ENCODE results near the gene RIMKLA.
A peak's percentile ranks its signal among the peaks of the same experiment; 100 is the strongest.

RIMKLA gene

DNA sequence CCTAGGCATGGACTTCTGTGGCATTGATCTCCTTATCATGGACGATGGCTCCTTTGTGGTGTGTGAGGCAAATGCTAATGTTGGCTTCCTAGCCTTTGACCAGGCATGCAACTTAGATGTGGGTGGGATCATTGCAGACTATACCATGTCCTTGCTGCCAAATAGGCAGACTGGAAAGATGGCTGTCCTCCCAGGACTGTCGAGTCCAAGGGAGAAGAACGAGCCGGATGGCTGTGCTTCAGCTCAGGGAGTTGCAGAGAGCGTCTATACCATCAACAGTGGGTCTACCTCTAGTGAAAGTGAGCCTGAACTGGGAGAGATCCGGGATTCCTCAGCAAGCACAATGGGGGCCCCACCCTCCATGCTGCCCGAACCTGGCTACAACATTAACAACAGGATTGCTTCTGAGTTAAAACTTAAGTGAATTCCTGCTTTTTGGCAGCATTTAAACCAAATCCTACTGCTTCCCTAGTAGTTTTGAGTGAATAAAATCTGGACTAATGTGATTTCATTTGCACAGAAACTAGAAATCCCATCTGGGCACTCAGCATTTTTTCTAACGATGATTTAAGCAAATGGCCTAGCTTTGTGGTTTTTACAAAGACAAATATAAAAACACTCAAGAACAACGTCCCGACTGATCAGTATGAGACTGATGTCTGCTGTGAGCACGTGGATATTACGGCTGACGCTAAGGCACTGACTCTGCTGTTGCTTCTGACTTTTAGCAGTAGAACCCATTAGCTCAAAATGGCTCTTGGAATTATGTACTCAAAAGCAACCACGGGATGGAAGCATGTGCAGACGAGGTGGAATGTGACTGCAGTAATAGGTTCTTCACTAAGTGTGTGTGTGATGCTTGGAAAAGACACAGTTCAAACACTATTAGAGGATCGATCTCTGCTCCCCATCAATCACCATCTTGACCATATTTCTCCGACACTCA is 34.2 kb downstream of the RIMKLA start:
- H3K27ac ChIP-seq (ENCODE audit: low read depth, low read length) = no peak overlapping the region
- H3K4me3 ChIP-seq (ENCODE audit: low read depth, low read length) = no peak overlapping the region
- no peaks in the 10 kb centered on the region for H3K27me3 ChIP-seq (ENCODE audit: control insufficient read depth, insufficient read depth, low read length)
- no peaks in the 10 kb centered on the region for H3K9me3 ChIP-seq (ENCODE audit: control insufficient read depth, insufficient read depth, low read depth, low read length)
- no peak overlapping the region for H3K9ac ChIP-seq (ENCODE audit: low read length)
- peaks cover 18% of the 10 kb centered on the region for H3K4me1 ChIP-seq (ENCODE audit: control insufficient read depth, insufficient read depth, low read length)
- peaks cover 2% of the 10 kb centered on the region; the same call in 1 of the 2 replicates for H3K36me3 ChIP-seq (ENCODE audit: control insufficient read depth, insufficient read depth, low read length)

DNA sequence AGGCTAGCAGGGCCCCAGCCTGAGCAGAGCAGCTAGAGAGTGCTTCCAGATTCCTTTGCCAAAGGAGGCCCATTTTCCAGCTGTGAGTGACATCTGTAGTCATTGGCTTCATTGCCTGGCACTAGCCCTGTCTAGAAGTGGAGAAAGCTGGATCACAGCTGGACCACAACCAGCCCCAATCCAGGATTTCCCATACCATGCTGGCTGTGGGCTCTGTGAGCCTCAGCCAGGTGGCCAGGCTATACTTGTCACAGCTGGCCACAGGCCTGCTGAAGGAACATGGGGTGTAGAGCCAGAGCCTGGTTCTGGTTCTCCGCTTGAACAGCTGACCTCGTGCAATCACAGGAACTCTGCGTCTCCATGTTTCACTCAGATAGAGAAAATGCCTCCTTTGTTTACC is 36.6 kb downstream of the RIMKLA start:
- no peak overlapping the region for H3K9ac ChIP-seq (ENCODE audit: low read length)
- H3K36me3 ChIP-seq (ENCODE audit: control insufficient read depth, insufficient read depth, low read length) = no peaks in the 10 kb centered on the region; the same call in 1 of the 2 replicates
- H3K27me3 ChIP-seq (ENCODE audit: control insufficient read depth, insufficient read depth, low read length) = no peaks in the 10 kb centered on the region
- no peak overlapping the region for H3K4me3 ChIP-seq (ENCODE audit: low read depth, low read length)
- no peak overlapping the region for H3K27ac ChIP-seq (ENCODE audit: low read depth, low read length)
- H3K4me1 ChIP-seq (ENCODE audit: control insufficient read depth, insufficient read depth, low read length) = peaks cover 18% of the 10 kb centered on the region
- H3K9me3 ChIP-seq (ENCODE audit: control insufficient read depth, insufficient read depth, low read depth, low read length) = no peaks in the 10 kb centered on the region

DNA sequence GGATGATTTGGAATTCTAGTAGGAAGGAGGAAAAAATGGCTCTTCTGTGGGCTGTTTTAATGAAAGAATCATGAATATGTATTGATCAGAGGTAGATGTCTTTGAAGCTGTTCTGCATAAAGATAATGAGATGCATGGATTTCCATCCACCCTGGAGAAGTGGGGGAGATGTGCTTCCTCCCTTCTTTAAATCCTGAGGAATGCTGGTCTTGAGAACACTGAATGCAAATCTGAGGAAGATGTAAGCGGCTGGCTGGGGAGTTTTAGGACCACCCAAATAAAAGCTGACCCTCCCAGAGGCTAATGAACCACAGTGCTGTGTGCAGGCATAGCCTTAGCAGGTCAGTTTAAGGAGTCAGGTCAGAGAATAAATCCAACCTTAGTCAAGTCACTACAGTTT is 37.9 kb downstream of the RIMKLA start:
- Histone ChIP-seq H3K36me3 (ENCODE audit: control insufficient read depth, insufficient read depth, low read length) (no peaks in the 10 kb centered on the region), H3K27me3 (ENCODE audit: control insufficient read depth, insufficient read depth, low read length) (no peaks in the 10 kb centered on the region), H3K27ac (ENCODE audit: low read depth, low read length) (peak overlapping the region; percentile 36; the same call in 1 of the 2 replicates), H3K9me3 (ENCODE audit: control insufficient read depth, insufficient read depth, low read depth, low read length) (no peaks in the 10 kb centered on the region), H3K4me1 (ENCODE audit: control insufficient read depth, insufficient read depth, low read length) (peaks cover 18% of the 10 kb centered on the region), H3K9ac (ENCODE audit: low read length) (no peak overlapping the region), H3K4me3 (ENCODE audit: low read depth, low read length) (no peak overlapping the region)

DNA sequence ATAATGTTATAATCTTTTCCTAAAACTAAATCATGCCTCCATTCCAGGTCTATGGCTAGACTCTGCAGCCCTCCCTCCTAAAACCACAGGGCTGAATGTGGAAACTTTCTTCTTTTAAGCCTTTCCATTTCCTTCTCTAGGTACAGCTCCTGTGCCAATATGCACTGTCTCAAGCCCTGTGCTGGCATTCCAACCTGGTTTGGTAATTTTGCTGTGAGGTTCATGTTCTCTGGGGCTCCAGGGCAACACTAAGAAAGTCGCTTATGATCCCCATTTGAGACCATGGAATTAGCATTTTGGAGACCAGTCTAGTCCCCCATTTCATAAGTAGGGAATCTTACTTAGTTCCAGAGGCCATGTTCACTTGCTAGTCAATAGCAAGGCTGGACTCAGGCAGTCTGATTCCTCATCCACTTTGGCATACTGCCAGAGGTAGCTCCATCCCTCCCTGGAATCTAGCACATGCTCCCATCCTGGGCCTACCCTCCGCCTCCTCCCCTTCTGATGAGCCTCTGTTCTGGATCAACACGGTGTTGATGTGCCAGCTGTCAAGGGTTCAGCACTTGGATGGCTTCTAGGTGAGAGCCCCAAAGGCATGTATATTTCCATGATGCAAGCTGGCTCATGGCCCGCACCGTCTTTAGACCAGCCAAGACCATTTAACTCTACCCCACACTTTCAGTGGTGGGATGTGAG is 38.7 kb downstream of the RIMKLA start:
- Histone ChIP-seq H3K4me1 (ENCODE audit: control insufficient read depth, insufficient read depth, low read length) (peaks cover 18% of the 10 kb centered on the region), H3K27me3 (ENCODE audit: control insufficient read depth, insufficient read depth, low read length) (no peaks in the 10 kb centered on the region), H3K36me3 (ENCODE audit: control insufficient read depth, insufficient read depth, low read length) (no peaks in the 10 kb centered on the region), H3K27ac (ENCODE audit: low read depth, low read length) (no peak overlapping the region), H3K9me3 (ENCODE audit: control insufficient read depth, insufficient read depth, low read depth, low read length) (no peaks in the 10 kb centered on the region), H3K4me3 (ENCODE audit: low read depth, low read length) (no peak overlapping the region), H3K9ac (ENCODE audit: low read length) (no peak overlapping the region)

DNA sequence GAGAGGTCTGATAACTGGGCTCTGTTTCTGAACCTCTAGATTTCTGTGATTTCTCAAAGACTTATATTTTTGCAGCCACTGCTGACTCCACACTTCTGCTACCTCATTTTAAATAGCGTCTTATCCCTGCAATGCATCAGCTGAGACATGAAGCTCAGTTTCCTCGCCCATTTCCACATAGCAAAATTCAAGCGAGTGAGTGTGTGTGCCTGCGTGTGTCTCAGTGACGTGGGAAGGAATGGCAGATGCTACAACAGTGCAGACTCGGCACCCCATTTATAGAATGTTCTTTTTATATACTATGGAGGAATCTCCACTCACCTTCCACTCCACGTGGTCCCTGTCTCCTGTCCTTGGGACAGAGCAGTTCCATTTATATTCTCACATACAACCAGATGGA is 39.5 kb downstream of the RIMKLA start:
- no peak overlapping the region for H3K9ac ChIP-seq (ENCODE audit: low read length)
- no peaks in the 10 kb centered on the region for H3K9me3 ChIP-seq (ENCODE audit: control insufficient read depth, insufficient read depth, low read depth, low read length)
- no peak overlapping the region for H3K27ac ChIP-seq (ENCODE audit: low read depth, low read length)
- H3K36me3 ChIP-seq (ENCODE audit: control insufficient read depth, insufficient read depth, low read length) = no peaks in the 10 kb centered on the region
- H3K27me3 ChIP-seq (ENCODE audit: control insufficient read depth, insufficient read depth, low read length) = no peaks in the 10 kb centered on the region
- H3K4me1 ChIP-seq (ENCODE audit: control insufficient read depth, insufficient read depth, low read length) = peaks cover 18% of the 10 kb centered on the region
- H3K4me3 ChIP-seq (ENCODE audit: low read depth, low read length) = no peak overlapping the region

DNA sequence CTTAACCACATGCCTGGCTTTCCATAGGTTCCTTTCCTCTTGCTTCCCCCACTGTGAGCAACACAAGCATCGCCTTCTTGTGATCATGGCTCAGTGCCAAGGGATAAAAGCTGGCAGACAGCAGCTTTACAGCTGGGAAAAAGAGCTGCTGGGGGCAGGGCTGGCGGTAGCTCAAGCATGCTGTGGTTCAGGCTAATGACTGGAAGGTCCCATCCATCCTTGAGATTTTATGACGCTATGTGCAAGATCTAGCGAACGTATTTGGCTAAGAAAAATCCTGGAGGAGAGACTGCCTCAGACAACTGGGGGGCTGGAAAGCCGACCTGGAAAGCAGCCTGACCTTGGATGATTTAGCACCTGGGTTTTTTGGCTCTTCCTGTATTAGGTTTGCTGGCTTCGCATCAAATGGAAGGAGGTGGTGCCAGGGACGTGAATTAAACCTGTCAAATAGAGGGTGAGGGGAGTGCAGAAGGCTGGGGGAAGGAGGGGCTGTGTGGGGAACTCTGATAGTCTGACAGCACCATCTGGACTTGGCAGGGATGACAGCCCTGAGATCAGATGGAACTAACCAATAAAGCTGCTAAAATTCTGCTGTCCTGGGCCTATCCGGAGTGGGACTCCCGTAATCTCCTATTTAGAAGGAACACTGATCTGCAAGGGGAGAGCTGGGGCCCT is 40.5 kb downstream of the RIMKLA start:
- Histone ChIP-seq H3K4me1 (ENCODE audit: control insufficient read depth, insufficient read depth, low read length) (peaks cover 18% of the 10 kb centered on the region), H3K36me3 (ENCODE audit: control insufficient read depth, insufficient read depth, low read length) (no peaks in the 10 kb centered on the region), H3K27ac (ENCODE audit: low read depth, low read length) (no peak overlapping the region), H3K4me3 (ENCODE audit: low read depth, low read length) (no peak overlapping the region), H3K27me3 (ENCODE audit: control insufficient read depth, insufficient read depth, low read length) (no peaks in the 10 kb centered on the region), H3K9me3 (ENCODE audit: control insufficient read depth, insufficient read depth, low read depth, low read length) (no peaks in the 10 kb centered on the region), H3K9ac (ENCODE audit: low read length) (no peak overlapping the region)

DNA sequence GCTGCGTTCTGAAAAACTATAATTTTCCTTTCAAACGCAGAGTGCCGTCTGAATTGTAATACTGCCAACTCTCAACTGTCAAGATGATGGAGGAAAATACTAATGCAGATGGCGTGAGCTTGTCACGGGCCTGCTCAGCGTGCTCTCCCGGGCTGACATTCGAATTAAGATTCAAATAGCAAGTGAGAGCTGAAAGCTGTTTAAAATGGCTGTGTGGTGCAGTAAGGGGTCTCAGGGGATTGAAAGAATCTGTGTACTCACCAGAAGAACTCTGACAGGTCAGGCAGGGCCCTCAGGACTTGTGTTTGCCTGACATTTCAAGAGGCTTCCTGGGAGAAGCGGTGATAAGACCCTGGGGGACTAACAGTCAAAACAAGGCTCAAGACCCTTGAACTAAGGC is 42.1 kb downstream of the RIMKLA start:
- no peaks in the 10 kb centered on the region for H3K27me3 ChIP-seq (ENCODE audit: control insufficient read depth, insufficient read depth, low read length)
- no peaks in the 10 kb centered on the region for H3K36me3 ChIP-seq (ENCODE audit: control insufficient read depth, insufficient read depth, low read length)
- peaks cover 22% of the 10 kb centered on the region for H3K4me1 ChIP-seq (ENCODE audit: control insufficient read depth, insufficient read depth, low read length)
- no peak overlapping the region for H3K4me3 ChIP-seq (ENCODE audit: low read depth, low read length)
- no peak overlapping the region for H3K9ac ChIP-seq (ENCODE audit: low read length)
- no peak overlapping the region for H3K27ac ChIP-seq (ENCODE audit: low read depth, low read length)
- H3K9me3 ChIP-seq (ENCODE audit: control insufficient read depth, insufficient read depth, low read depth, low read length) = no peaks in the 10 kb centered on the region

DNA sequence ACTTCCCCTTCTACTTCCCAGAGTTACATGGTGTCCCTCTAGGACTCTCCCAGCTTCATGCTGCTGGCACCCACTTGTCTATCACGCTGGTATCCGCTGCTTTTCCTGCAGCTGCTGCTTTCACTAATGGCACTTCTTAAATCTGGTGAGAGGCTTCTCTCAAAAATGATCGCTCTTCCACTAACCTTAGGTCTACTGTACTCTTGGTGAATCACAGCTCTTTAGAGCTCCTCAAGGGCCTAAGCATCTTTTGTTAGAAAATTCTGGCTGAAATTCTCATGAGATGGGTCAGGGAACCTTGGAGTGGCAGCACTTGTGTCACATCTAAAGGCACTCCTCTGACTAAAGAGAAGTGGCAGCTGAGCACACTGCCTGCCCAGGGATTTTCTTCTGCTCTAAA is 43.1 kb downstream of the RIMKLA start:
- Histone ChIP-seq H3K36me3 (ENCODE audit: control insufficient read depth, insufficient read depth, low read length) (no peaks in the 10 kb centered on the region), H3K27me3 (ENCODE audit: control insufficient read depth, insufficient read depth, low read length) (no peaks in the 10 kb centered on the region), H3K9me3 (ENCODE audit: control insufficient read depth, insufficient read depth, low read depth, low read length) (no peaks in the 10 kb centered on the region), H3K4me1 (ENCODE audit: control insufficient read depth, insufficient read depth, low read length) (peaks cover 13% of the 10 kb centered on the region), H3K27ac (ENCODE audit: low read depth, low read length) (no peak overlapping the region), H3K4me3 (ENCODE audit: low read depth, low read length) (no peak overlapping the region), H3K9ac (ENCODE audit: low read length) (no peak overlapping the region)

DNA sequence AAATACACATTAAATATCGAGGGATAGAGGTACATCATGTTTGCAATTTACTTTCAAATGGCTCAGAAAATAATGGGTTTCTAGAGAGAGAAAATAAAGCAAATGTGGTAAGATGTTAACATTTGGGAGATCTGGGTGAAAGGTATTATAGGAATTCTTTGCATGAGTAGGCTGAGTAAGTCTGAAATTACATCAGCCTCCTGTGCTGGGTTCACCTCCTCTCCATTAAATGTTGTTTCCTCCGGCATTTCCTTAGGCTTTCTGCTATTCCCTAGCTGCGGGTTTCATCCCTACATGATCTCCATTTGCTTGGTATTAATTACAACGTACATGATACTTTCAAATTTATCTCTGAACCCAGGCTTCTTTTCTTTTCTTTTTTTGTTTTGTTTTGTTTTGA is 43.6 kb downstream of the RIMKLA start:
- H3K9me3 ChIP-seq (ENCODE audit: control insufficient read depth, insufficient read depth, low read depth, low read length) = no peaks in the 10 kb centered on the region
- H3K36me3 ChIP-seq (ENCODE audit: control insufficient read depth, insufficient read depth, low read length) = no peaks in the 10 kb centered on the region
- H3K27me3 ChIP-seq (ENCODE audit: control insufficient read depth, insufficient read depth, low read length) = no peaks in the 10 kb centered on the region

DNA sequence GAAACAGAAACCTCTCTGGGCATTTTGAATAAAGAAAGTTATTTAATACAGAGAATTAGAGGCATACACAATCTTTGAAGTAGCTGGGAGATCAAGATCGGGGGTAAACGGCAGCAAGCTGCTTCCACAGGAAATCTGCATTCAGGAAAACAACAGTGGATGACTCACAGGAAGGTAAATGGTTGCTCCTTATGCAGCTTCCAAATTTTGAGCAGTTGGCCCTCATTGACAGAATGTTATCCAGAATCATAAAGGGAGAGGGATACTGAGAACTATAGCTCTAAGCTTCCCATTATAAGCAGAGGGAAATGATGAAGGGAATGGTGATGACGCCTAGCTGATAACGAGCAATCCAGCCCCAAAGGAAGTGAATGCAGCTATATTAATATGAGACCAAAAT is 46.6 kb downstream of the RIMKLA start:
- Histone ChIP-seq H3K4me3 (ENCODE audit: low read depth, low read length) (no peak overlapping the region), H3K36me3 (ENCODE audit: control insufficient read depth, insufficient read depth, low read length) (no peaks in the 10 kb centered on the region), H3K27me3 (ENCODE audit: control insufficient read depth, insufficient read depth, low read length) (no peaks in the 10 kb centered on the region), H3K4me1 (ENCODE audit: control insufficient read depth, insufficient read depth, low read length) (0 out of 2 replicates have a peak, but pooled peaks cover 5% of the 10 kb centered on the region), H3K9me3 (ENCODE audit: control insufficient read depth, insufficient read depth, low read depth, low read length) (no peaks in the 10 kb centered on the region), H3K27ac (ENCODE audit: low read depth, low read length) (no peak overlapping the region), H3K9ac (ENCODE audit: low read length) (no peak overlapping the region)

More for the DNA sequence above, 43.6 kb downstream of the RIMKLA start:
- Histone ChIP-seq H3K4me3 (ENCODE audit: low read depth, low read length) (no peak overlapping the region), H3K27ac (ENCODE audit: low read depth, low read length) (no peak overlapping the region), H3K4me1 (ENCODE audit: control insufficient read depth, insufficient read depth, low read length) (peaks cover 8% of the 10 kb centered on the region), H3K9ac (ENCODE audit: low read length) (no peak overlapping the region)

DNA sequence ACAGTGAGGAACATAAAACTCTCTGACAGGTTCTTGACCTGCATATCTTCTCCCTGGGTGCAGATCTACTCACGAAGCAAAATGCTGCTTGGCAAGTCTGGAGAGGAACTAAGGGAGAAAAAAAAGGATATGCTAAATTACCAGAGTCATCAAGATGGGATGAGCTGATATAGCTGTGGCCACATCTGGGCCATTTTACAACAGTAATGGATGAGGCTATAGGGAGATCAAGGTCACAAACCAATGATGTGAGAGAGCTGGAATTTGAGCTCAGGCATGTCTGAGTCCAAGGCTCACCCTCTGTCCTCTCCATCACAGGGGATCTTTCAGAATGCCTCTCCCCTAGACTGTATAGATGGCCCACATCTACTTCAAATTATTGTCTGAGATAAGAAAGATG is 49.0 kb downstream of the RIMKLA start:
- Histone ChIP-seq H3K4me3 (ENCODE audit: low read depth, low read length) (no peak overlapping the region), H3K4me1 (ENCODE audit: control insufficient read depth, insufficient read depth, low read length) (peaks cover 5% of the 10 kb centered on the region; the same call in 1 of the 2 replicates), H3K27ac (ENCODE audit: low read depth, low read length) (no peak overlapping the region), H3K9ac (ENCODE audit: low read length) (no peak overlapping the region), H3K9me3 (ENCODE audit: control insufficient read depth, insufficient read depth, low read depth, low read length) (no peaks in the 10 kb centered on the region), H3K36me3 (ENCODE audit: control insufficient read depth, insufficient read depth, low read length) (no peaks in the 10 kb centered on the region), H3K27me3 (ENCODE audit: control insufficient read depth, insufficient read depth, low read length) (no peaks in the 10 kb centered on the region)
